ENCODE data around the gene PPRC1. TPM values are rescaled to one million over a fixed set of nuclear protein-coding genes. Genes with fewer than 3 reads are reported as not detected.

PPRC1 gene
- total and polyA plus RNA-seq, 2 donors (not counting 1 experiment from before 2014, with no cell fraction given) = 23.3 to 36.3 TPM

DNA sequence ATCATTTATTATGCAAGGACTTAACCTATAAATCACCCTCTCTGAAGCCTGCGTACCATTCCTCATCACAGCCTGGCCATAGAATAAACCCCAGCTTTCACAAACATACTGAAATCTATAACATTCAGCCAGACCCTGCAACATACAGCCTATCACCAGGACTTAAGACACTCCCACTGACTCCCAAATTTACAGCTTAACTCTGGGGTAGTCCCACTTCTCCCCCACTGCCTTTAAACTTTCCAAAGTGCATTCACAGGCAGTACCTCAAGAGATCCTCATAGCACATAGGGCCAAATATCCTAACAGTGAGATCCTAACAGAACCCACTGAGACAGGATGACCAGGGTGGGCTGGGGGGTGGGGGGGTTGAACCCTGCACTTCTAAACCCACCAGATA is 16.2 kb upstream of the PPRC1 start:
- 100% methylated on average over 1 of the region's 1 CpG for WGBS (ENCODE audit: insufficient coverage)
- peak overlapping the region; percentile 91 for H3K27ac Mint-ChIP-seq
- Histone ChIP-seq H3K27ac (ENCODE audit: low read length in 2 of 2) (peak overlapping the region; percentile 87 to 94), H3K27me3 (replicated peaks in 1 of 4; ENCODE audit: control extremely low read depth in 1 of 4, control insufficient read depth in 3 of 4, insufficient read depth in 4 of 4, low read length in 3 of 4) (no peaks in the 10 kb centered on the region), H3K9me3 (ENCODE audit: control extremely low read depth in 1 of 3, control insufficient read depth in 2 of 3, insufficient read depth in 1 of 3, low read length in 2 of 3) (no peaks in the 10 kb centered on the region), H3K4me1 (ENCODE audit: control insufficient read depth in 2 of 2, insufficient read depth in 2 of 2, low read length in 2 of 2) (peaks cover 65 to 82% of the 10 kb centered on the region in 2 donors), H3K79me2 (ENCODE audit: control insufficient read depth, insufficient read depth, low read length) (peaks cover 93% of the 10 kb centered on the region), H3K4me2 (replicated peaks; ENCODE audit: low read depth, low read length, poor library complexity, severe bottlenecking) (peak overlapping the region; percentile 93), H3K4me3 (ENCODE audit: control extremely low read depth in 1 of 5, extremely low read depth in 1 of 5, insufficient read depth in 1 of 5, low read depth in 2 of 5, low read length in 4 of 5) (no peak overlapping the region), H4K20me1 (ENCODE audit: control insufficient read depth, insufficient read depth, low read length, poor library complexity, severe bottlenecking) (peaks cover 46% of the 10 kb centered on the region), H3K36me3 (replicated peaks in 1 of 2; ENCODE audit: control extremely low read depth in 1 of 2, control insufficient read depth in 1 of 2, extremely low read depth in 1 of 2, insufficient read depth in 2 of 2, low read length in 1 of 2) (no peaks in the 10 kb centered on the region), H2AFZ (ENCODE audit: insufficient read depth, low read depth, low read length, poor library complexity, severe bottlenecking) (no peak overlapping the region), H3K9ac (ENCODE audit: low read length) (no peak overlapping the region)
- peak overlapping the region; percentile 86 for H3K4me3 Mint-ChIP-seq
- no peak for ATAC-seq (ENCODE audit: low read depth)
- no peak for TF ChIP-seq EZH2 (IDR thresholded peaks at IDR 0.05; ENCODE audit: borderline replicate concordance, insufficient read depth, low read depth, low read length, poor library complexity, severe bottlenecking)
- TF ChIP-seq, protein P1, sequence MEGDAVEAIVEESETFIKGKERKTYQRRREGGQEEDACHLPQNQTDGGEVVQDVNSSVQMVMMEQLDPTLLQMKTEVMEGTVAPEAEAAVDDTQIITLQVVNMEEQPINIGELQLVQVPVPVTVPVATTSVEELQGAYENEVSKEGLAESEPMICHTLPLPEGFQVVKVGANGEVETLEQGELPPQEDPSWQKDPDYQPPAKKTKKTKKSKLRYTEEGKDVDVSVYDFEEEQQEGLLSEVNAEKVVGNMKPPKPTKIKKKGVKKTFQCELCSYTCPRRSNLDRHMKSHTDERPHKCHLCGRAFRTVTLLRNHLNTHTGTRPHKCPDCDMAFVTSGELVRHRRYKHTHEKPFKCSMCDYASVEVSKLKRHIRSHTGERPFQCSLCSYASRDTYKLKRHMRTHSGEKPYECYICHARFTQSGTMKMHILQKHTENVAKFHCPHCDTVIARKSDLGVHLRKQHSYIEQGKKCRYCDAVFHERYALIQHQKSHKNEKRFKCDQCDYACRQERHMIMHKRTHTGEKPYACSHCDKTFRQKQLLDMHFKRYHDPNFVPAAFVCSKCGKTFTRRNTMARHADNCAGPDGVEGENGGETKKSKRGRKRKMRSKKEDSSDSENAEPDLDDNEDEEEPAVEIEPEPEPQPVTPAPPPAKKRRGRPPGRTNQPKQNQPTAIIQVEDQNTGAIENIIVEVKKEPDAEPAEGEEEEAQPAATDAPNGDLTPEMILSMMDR (IDR thresholded peaks at IDR 0.05) = no peak
- no peak for DNase-seq
- no peaks in the 10 kb centered on the region for H3K9me3 Mint-ChIP-seq (ENCODE audit: insufficient read depth)
- ChIA-PET CTCF (interaction anchor here (1.3 to 1.5 kb wide), 2 partner anchors 43 to 277 kb away, joined by 3 to 7 read pairs; no protein-coding TSS in a partner anchor), POLR2A (interaction anchor here (0.5 kb wide), 1 partner anchor 694 kb away, joined by 4 read pairs; no protein-coding TSS in a partner anchor)
- no peaks in the 10 kb centered on the region for H3K27me3 Mint-ChIP-seq
- intact Hi-C loops (cut with micrococcal nuclease) = loop anchor here (5.0 kb wide), 1 partner anchor 274 kb away; the partner anchor contains the start of gene KCNIP2
- H3K4me1 Mint-ChIP-seq = peaks cover 72% of the 10 kb centered on the region
